ENCODE results near the gene STOML1.

STOML1 gene

GRCh38 chr15:73930790-73931281, 61.3 kb downstream of the STOML1 start:
- TF ChIP-seq CTCF (conservative IDR thresholded peaks at IDR 0.05) (no peak), ZFX (IDR thresholded peaks at IDR 0.05) (no peak)
- no peak overlapping the region for H3K27ac ChIP-seq

- TF ChIP-seq CTCF (conservative IDR thresholded peaks at IDR 0.05) (no peak), ZFX (IDR thresholded peaks at IDR 0.05) (no peak)
- H3K27ac ChIP-seq = no peak overlapping the region
These were observed 61.7 kb downstream of the STOML1 start for GRCh38 chr15:73930371-73930770.

- no peak overlapping the region for H3K27ac ChIP-seq
- TF ChIP-seq CTCF (conservative IDR thresholded peaks at IDR 0.05) = no peak
- no peak for TF ChIP-seq ZFX (IDR thresholded peaks at IDR 0.05)
These were observed 63.0 kb downstream of the STOML1 start for GRCh38 chr15:73928971-73929627.

All from C4-2B (cell line).